H9 (cell line): ENCODE data around the gene TMEM135. TPM values are rescaled to one million over a fixed set of nuclear protein-coding genes. Genes with fewer than 3 reads are reported as not detected.

Experiments
- DNase-seq: peaks from one replicate; pipeline ENCODE4 v3.0.0-alpha.2; 2017
- H2AFZ ChIP-seq: one replicate; pipeline ENCODE4 v1.6.1; 2013; ENCODE audit warnings: mild to moderate bottlenecking, low read length, control low read depth, moderate library complexity
- H2AK5ac ChIP-seq: 2 replicates; pipeline ENCODE4 v1.6.1; 2013; ENCODE audit warnings: low read length, control low read depth, mixed read lengths; ENCODE audit not compliant: insufficient read length
- H2BK120ac ChIP-seq: one replicate; pipeline ENCODE4 v1.6.1; 2013; ENCODE audit warnings: low read depth, mild to moderate bottlenecking, low read length, control low read depth, inconsistent platforms; ENCODE audit not compliant: poor library complexity, severe bottlenecking
- H2BK12ac ChIP-seq: 2 replicates; pipeline ENCODE4 v1.6.1; 2013; ENCODE audit warnings: low read length, control low read depth, mixed read lengths, low read depth; ENCODE audit not compliant: insufficient read length
- H2BK15ac ChIP-seq: 2 replicates; pipeline ENCODE4 v1.6.1; 2013; ENCODE audit warnings: low read depth, low read length, control low read depth
- H2BK20ac ChIP-seq: one replicate; pipeline ENCODE4 v1.6.1; 2013; ENCODE audit warnings: low read depth, mild to moderate bottlenecking, low read length, control low read depth, inconsistent platforms; ENCODE audit not compliant: poor library complexity, severe bottlenecking
- H2BK5ac ChIP-seq: 2 replicates; pipeline ENCODE4 v1.6.1; 2013; ENCODE audit warnings: low read length, control low read depth, mixed read lengths; ENCODE audit not compliant: insufficient read length
- H3K14ac ChIP-seq: 2 replicates; pipeline ENCODE4 v1.6.1; 2013; ENCODE audit warnings: low read length, control low read depth; ENCODE audit not compliant: insufficient read depth
- H3K18ac ChIP-seq: 2 replicates; pipeline ENCODE4 v1.6.1; 2013; ENCODE audit warnings: low read depth, mild to moderate bottlenecking, mixed read lengths, low read length, control low read depth; ENCODE audit not compliant: insufficient read length
- H3K23ac ChIP-seq: 2 replicates; pipeline ENCODE4 v1.6.1; 2013; ENCODE audit warnings: low read length, control low read depth, mixed read lengths, low read depth; ENCODE audit not compliant: insufficient read length
- H3K23me2 ChIP-seq: 2 replicates; pipeline ENCODE4 v1.6.1; 2013; ENCODE audit warnings: low read depth, mild to moderate bottlenecking, mixed read lengths, low read length, control low read depth; ENCODE audit not compliant: insufficient read length, poor library complexity, severe bottlenecking
- H3K27ac ChIP-seq: 2 replicates; pipeline ENCODE4 v1.5.1; 2013; ENCODE audit warnings: low read length, control low read depth, mixed read lengths, low read depth; ENCODE audit not compliant: insufficient read length
- H3K27me3 ChIP-seq: 2 replicates; pipeline ENCODE4 v1.6.1; 2013; ENCODE audit warnings: low read length, control low read depth, inconsistent platforms; ENCODE audit not compliant: insufficient read depth
- H3K4ac ChIP-seq: 2 replicates; pipeline ENCODE4 v1.6.1; 2013; ENCODE audit warnings: low read depth, mild to moderate bottlenecking, control low read depth, inconsistent platforms, low read length, moderate library complexity
- H3K4me1 ChIP-seq: 2 replicates; pipeline ENCODE4 v1.6.1; 2013; ENCODE audit warnings: low read length, control low read depth, inconsistent platforms; ENCODE audit not compliant: insufficient read depth
- H3K4me2 ChIP-seq: 2 replicates; pipeline ENCODE4 v1.6.1; 2013; ENCODE audit warnings: low read length, control low read depth, mixed read lengths; ENCODE audit not compliant: insufficient read length, insufficient read depth
- H3K56ac ChIP-seq: 2 replicates; pipeline ENCODE4 v1.6.1; 2013; ENCODE audit warnings: low read depth, mild to moderate bottlenecking, mixed read lengths, low read length, control low read depth; ENCODE audit not compliant: insufficient read length
- H3K79me1 ChIP-seq: 2 replicates; pipeline ENCODE4 v1.6.1; 2013; ENCODE audit warnings: low read depth, mild to moderate bottlenecking, moderate library complexity, low read length, control low read depth, inconsistent platforms; ENCODE audit not compliant: insufficient read depth, poor library complexity, severe bottlenecking
- H3K79me2 ChIP-seq: 2 replicates; pipeline ENCODE4 v1.6.1; 2013; ENCODE audit warnings: low read length, control low read depth, inconsistent platforms; ENCODE audit not compliant: insufficient read depth
- H3K9ac ChIP-seq: 2 replicates; pipeline ENCODE4 v1.6.1; 2013; ENCODE audit warnings: low read length, control low read depth, mixed read lengths; ENCODE audit not compliant: insufficient read length; ENCODE audit errors: extremely low read depth
- H3K9me3 ChIP-seq: one replicate; pipeline ENCODE4 v1.6.1; 2013; ENCODE audit warnings: low read depth, low read length, inconsistent platforms; ENCODE audit not compliant: control insufficient read depth
- H3T11ph ChIP-seq: one replicate; pipeline ENCODE4 v1.6.1; 2013; ENCODE audit warnings: mild to moderate bottlenecking, low read length, control low read depth, inconsistent platforms
- H4K20me1 ChIP-seq: one replicate; pipeline ENCODE4 v1.6.1; 2013; ENCODE audit not compliant: control insufficient read depth, insufficient read length, insufficient read depth
- H4K5ac ChIP-seq: 2 replicates; pipeline ENCODE4 v1.6.1; 2013; ENCODE audit warnings: low read depth, mild to moderate bottlenecking, mixed read lengths, low read length, control low read depth; ENCODE audit not compliant: insufficient read length
- H4K8ac ChIP-seq: replicated peaks from 2 replicates; pipeline ENCODE4 v1.6.1; 2013; ENCODE audit warnings: low read length, control low read depth, mixed read lengths, low read depth; ENCODE audit not compliant: insufficient read length
- H4K91ac ChIP-seq: 2 replicates; pipeline ENCODE4 v1.6.1; 2013; ENCODE audit warnings: low read depth, mild to moderate bottlenecking, moderate library complexity, mixed read lengths, low read length, control low read depth; ENCODE audit not compliant: insufficient read length
- H3K27ac Mint-ChIP-seq, 3 experiments: 2 replicates in 2 of 3; 3 replicates in 1 of 3; pipeline ENCODE4 v1.8.0; 2020 to 2021; ENCODE audit warnings: mixed read lengths in 3 of 3, mild to moderate bottlenecking in 1 of 3, moderate library complexity in 1 of 3
- H3K27me3 Mint-ChIP-seq: 2 replicates; pipeline ENCODE4 v1.8.0; 2021; ENCODE audit warnings: low read depth, mild to moderate bottlenecking, moderate library complexity, mixed read lengths
- H3K36me3 Mint-ChIP-seq, 3 experiments: 2 replicates in 2 of 3; 3 replicates in 1 of 3; pipeline ENCODE4 v1.8.0; 2020 to 2021; ENCODE audit warnings: low read depth in 3 of 3, mixed read lengths in 3 of 3; ENCODE audit not compliant: insufficient read depth in 1 of 3
- H3K4me1 Mint-ChIP-seq, 2 experiments: 2 replicates each; pipeline ENCODE4 v1.8.0; 2020; ENCODE audit warnings: mixed read lengths in 2 of 2
- H3K4me3 Mint-ChIP-seq, 2 experiments: 2 replicates in 1 of 2; 3 replicates in 1 of 2; pipeline ENCODE4 v1.8.0; 2020 to 2021; ENCODE audit warnings: mild to moderate bottlenecking in 2 of 2, mixed read lengths in 2 of 2, moderate library complexity in 1 of 2
- H3K9me3 Mint-ChIP-seq, 2 experiments: 2 replicates in 1 of 2; 3 replicates in 1 of 2; pipeline ENCODE4 v1.8.0; 2020; ENCODE audit warnings: mild to moderate bottlenecking in 2 of 2, mixed read lengths in 2 of 2, moderate library complexity in 1 of 2
- CTCF ChIP-seq: fragments of 200-600 bp; sonication (generic); conservative IDR thresholded peaks from 3 replicates; pipeline ENCODE4 v1.8.0; 2021; ENCODE audit warnings: antibody characterized with exemption, mild to moderate bottlenecking
- WGBS: extraction: QIAGEN DNeasy Blood & Tissue Kit; methylation state at CpG from one replicate; pipeline ENCODE4 v1.1.7; 2013; ENCODE audit warnings: missing lambda C conversion rate, low lambda C conversion rate, mixed read lengths; ENCODE audit not compliant: insufficient read length; ENCODE audit errors: extremely low coverage; 5-methylcytosine and 5-hydroxymethylcytosine counted together
- total RNA-seq: library from RNA; stranded (reverse); gene quantifications from 2 replicates; pipeline ENCODE4 v1.2.1, GENCODE V29; 2021

The TMEM135 gene
- total RNA-seq, 1 experiment from 2014 or later, result 25.2 TPM

- Mint-ChIP-seq H3K36me3 (0 out of 7 replicates have a peak, but pooled peaks cover 0 to 2% (median 0%) of the 10 kb centered on the region in 3 experiments), H3K9me3 (no peaks in the 10 kb centered on the region), H3K27me3 (no peaks in the 10 kb centered on the region), H3K4me3 (no peak overlapping the region), H3K4me1 (peaks cover 3 to 6% of the 10 kb centered on the region in 2 experiments), H3K27ac (no peak overlapping the region)
- Histone ChIP-seq H4K20me1 (no peaks in the 10 kb centered on the region), H2BK12ac (no peak overlapping the region), H3K9ac (no peak overlapping the region), H3T11ph (no peak overlapping the region), H3K14ac (no peak overlapping the region), H2BK20ac (no peak overlapping the region), H3K18ac (no peak overlapping the region), H3K27ac (no peak overlapping the region), H2BK5ac (no peak overlapping the region), H2BK120ac (no peak overlapping the region), H3K4ac (no peak overlapping the region), H2AK5ac (no peak overlapping the region), H4K5ac (no peak overlapping the region), H3K79me2 (no peaks in the 10 kb centered on the region), H3K23ac (no peak overlapping the region), H3K9me3 (no peaks in the 10 kb centered on the region), H3K23me2 (no peaks in the 10 kb centered on the region), H3K56ac (no peak overlapping the region), H3K4me2 (no peak overlapping the region), H3K4me1 (no peaks in the 10 kb centered on the region), H4K91ac (no peak overlapping the region), H4K8ac (no peak overlapping the region), H3K79me1 (no peaks in the 10 kb centered on the region), H2AFZ (no peak overlapping the region), H3K27me3 (no peaks in the 10 kb centered on the region), H2BK15ac (no peak overlapping the region)
- no CpG with 5 or more reads among the region's 2 CpGs for WGBS
- no peak for DNase-seq
- no peak for TF ChIP-seq CTCF
These were observed 163.6 kb downstream of the TMEM135 start for GRCh38 chr11:87201376-87201775.
